Heart left ventricle (tissue), 16 donors: Measurements from ENCODE around the gene GPR176. TPM values are rescaled to one million over a fixed set of nuclear protein-coding genes. Genes with fewer than 3 reads are reported as not detected.

ENCODE experiments used
- ATAC-seq, 4 donors: fragments of 200-7000 bp; cut with Tn5 transposase; one replicate each; pipeline ENCODE4 v1.9.1; 2020 to 2022; ENCODE audit warnings: moderate library complexity in 4 of 4, mild to moderate bottlenecking in 3 of 4, moderate number of reproducible peaks in 1 of 4
- DNase-seq, 5 donors: peaks; one replicate each; pipeline ENCODE4 v3.0.0-alpha.2; 2020
- H3K27ac ChIP-seq, 12 donors: fragments of 200-600 bp; sonication (generic) in 4 of 12; one replicate each; pipeline versions ENCODE4 v1.5.0 to v1.8.0; 2016 to 2022; ENCODE audit warnings: mild to moderate bottlenecking in 2 of 12
- H3K27me3 ChIP-seq, 9 donors: fragments of 200-600 bp; sonication (generic) in 2 of 9; one replicate each; pipeline versions ENCODE4 v1.5.1 to v1.8.0; 2016 to 2022; ENCODE audit warnings: mild to moderate bottlenecking in 3 of 9
- H3K36me3 ChIP-seq, 9 donors: fragments of 200-600 bp; sonication (generic) in 2 of 9; one replicate each; pipeline versions ENCODE4 v1.5.0 to v1.8.0; 2018 to 2022; ENCODE audit warnings: mild to moderate bottlenecking in 2 of 9
- H3K4me1 ChIP-seq, 12 donors: fragments of 200-600 bp; sonication (generic) in 4 of 12; one replicate each; pipeline versions ENCODE4 v1.5.0 to v1.8.0; 2016 to 2022; ENCODE audit warnings: mild to moderate bottlenecking in 3 of 12
- H3K4me3 ChIP-seq, 12 donors: fragments of 200-600 bp; sonication (generic) in 4 of 12; one replicate each; pipeline versions ENCODE4 v1.5.0 to v1.8.0; 2017 to 2022; ENCODE audit warnings: mild to moderate bottlenecking in 9 of 12, moderate library complexity in 4 of 12
- H3K9me3 ChIP-seq, 12 donors: fragments of 200-600 bp; sonication (generic) in 4 of 12; one replicate each; pipeline versions ENCODE4 v1.5.0 to v1.8.0; 2016 to 2022; ENCODE audit warnings: mild to moderate bottlenecking in 1 of 12
- POLR2A ChIP-seq, 2 donors: fragments of 450-650 bp; IDR thresholded peaks; one replicate each; pipeline ENCODE4 v1.6.1; 2017; ENCODE audit warnings: antibody characterized with exemption in 2 of 2, mild to moderate bottlenecking in 2 of 2, moderate library complexity in 2 of 2
- WGBS, 4 donors: extraction: QIAGEN DNeasy Blood & Tissue Kit in 2 of 4; methylation state at CpG; one replicate each; pipeline versions ENCODE4 v1.1.5 to v1.1.7; 2013 to 2018; 5-methylcytosine and 5-hydroxymethylcytosine counted together
- intact Hi-C, 10 donors: fragments of 100-400 bp; cut with DNase I; formaldehyde crosslinking; loops; one replicate each; pipeline versions ENCODE4 v1.11.1 to v1.14.2; 2022
- polyA plus RNA-seq, 2 donors: library from polyadenylated mRNA; stranded (reverse); fragments of 200-250 nt; gene quantifications; one replicate each; pipeline ENCODE4 v1.2.3, GENCODE V29; 2013
- total RNA-seq, 9 donors: library from RNA; depleted of rRNA in 2 of 9; stranded (reverse); fragments of >200 nt in 2 of 9; fragmentation: NEBNext Ultra II Directional in 3 of 9; extraction: Animal tissue kit (Norgen Biotek cat#: 25700) in 3 of 9; gene quantifications; one replicate each; pipeline versions ENCODE4 v1.1.0 to v1.2.4, GENCODE V29; 2016 to 2023
- TF ChIP-seq, protein P1 (sequence below), 12 donors: fragments of 200-600 bp; sonication (generic) in 4 of 12; IDR thresholded peaks; one replicate each; pipeline versions ENCODE4 v1.5.0 to v1.8.0; 2018 to 2022; ENCODE audit warnings: antibody characterized with exemption in 12 of 12, mild to moderate bottlenecking in 5 of 12
- donor health status: ischemic (EF 13 %, LVEDD 7.1; RV severe dilation, severe dysfunction).
- donor health status: healthy with polysubstance abuse.
- donor health status: DM: no; HTN: yes; CAD: no.
- donor health status: DM: no; HTN: no; CAD: no.
- donor health status: ischemic (EF 25% LVEDD 6.9; RV normal size, moderate dysfunction).
- donor health status: ischemic (EF 25% LVEDD 5.7; RV mildly dilated, moderate dysfunction).
- donor health status: healthy.
- donor health status: DM: yes; HTN: yes; CAD: no.
- donor health status: ischemic (EF 35%, LVEDD 5.7; RV mildly dilated, moderate dysfunction).
- donor health status: nonischemic (EF 11% LVEDD 7.7; RV severe dilation, severe dysfunction).
- donor health status: DM: yes; HTN: yes; CAD: no.
- donor health status: PGD.
- donor health status: ischemic (EF 29% LVEDD 5.4; RV normal size, mild dysfunction).
- donor health status: nonischemic (EF 23%, LVEDD 6.1; RV moderate dilation, normal function).

The GPR176 gene
- total and polyA plus RNA-seq, 11 donors: 1.1 to 4.3 (median 2.1) TPM

DNA sequence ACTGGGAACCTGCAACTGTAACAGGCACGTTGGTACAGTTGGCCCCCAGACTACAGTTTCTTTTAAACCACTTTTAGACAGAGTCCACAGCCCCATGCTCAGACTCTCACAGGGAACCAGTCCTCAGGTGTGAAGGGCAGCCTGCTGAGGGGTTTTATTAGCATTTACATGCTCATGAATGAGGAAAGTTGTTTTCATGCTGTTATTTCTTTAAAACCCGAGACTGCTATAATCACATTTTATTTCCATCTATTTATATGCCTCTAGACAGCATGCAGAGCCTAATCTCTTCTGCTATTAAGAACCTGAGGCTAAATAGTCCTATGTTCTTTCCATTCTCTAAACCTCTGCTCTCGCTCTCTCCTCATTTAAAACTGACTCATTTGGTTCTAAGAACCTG lies 111.2 kb downstream of the GPR176 start:
- WGBS, 4 donors: 48 to 57% (median 56%) methylated on average over 3 of the region's 3 CpGs
- intact Hi-C loops: loop anchor here in 1 of 10 donors (10.0 kb wide), 1 partner anchor 66 kb away; no protein-coding TSS in a partner anchor
- H3K4me1 ChIP-seq: no peaks in the 10 kb centered on the region
- ATAC-seq (no peak), DNase-seq (no peak)
- no peak overlapping the region for H3K27ac ChIP-seq
- H3K36me3 ChIP-seq: no peaks in the 10 kb centered on the region
- TF ChIP-seq, protein P1, sequence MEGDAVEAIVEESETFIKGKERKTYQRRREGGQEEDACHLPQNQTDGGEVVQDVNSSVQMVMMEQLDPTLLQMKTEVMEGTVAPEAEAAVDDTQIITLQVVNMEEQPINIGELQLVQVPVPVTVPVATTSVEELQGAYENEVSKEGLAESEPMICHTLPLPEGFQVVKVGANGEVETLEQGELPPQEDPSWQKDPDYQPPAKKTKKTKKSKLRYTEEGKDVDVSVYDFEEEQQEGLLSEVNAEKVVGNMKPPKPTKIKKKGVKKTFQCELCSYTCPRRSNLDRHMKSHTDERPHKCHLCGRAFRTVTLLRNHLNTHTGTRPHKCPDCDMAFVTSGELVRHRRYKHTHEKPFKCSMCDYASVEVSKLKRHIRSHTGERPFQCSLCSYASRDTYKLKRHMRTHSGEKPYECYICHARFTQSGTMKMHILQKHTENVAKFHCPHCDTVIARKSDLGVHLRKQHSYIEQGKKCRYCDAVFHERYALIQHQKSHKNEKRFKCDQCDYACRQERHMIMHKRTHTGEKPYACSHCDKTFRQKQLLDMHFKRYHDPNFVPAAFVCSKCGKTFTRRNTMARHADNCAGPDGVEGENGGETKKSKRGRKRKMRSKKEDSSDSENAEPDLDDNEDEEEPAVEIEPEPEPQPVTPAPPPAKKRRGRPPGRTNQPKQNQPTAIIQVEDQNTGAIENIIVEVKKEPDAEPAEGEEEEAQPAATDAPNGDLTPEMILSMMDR (IDR thresholded peaks at IDR 0.05): no peak
- no peak for TF ChIP-seq POLR2A (IDR thresholded peaks at IDR 0.05)
- H3K9me3 ChIP-seq: no peaks in the 10 kb centered on the region
- no peak overlapping the region for H3K4me3 ChIP-seq
- no peaks in the 10 kb centered on the region for H3K27me3 ChIP-seq

DNA sequence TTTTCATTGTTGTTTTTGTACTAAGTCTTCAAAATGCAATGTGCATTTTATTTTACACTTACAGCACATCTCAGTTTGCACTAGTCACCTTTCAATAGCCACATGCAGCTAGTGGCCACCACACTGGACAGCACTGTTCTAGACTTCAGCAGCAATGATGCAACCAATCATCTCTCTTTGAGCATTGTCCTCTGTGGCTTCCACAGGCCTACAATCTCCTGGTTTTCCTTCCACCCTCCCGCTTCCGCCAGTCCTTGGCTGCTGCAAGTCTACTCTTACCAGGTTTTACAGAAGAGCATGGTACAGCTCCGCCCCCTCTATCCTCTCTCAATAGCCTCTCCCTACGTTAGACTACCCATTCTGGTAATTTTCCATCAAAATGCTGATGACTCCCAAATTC lies 112.3 kb downstream of the GPR176 start:
- no peaks in the 10 kb centered on the region for H3K36me3 ChIP-seq
- no peak overlapping the region for H3K4me3 ChIP-seq
- no peaks in the 10 kb centered on the region for H3K4me1 ChIP-seq
- intact Hi-C loops: loop anchor here in 1 of 10 donors (10.0 kb wide), 1 partner anchor 67 kb away; no protein-coding TSS in a partner anchor
- no peak for ATAC-seq
- no peak for DNase-seq
- 87 to 93% (median 89%) methylated on average over 4 of the region's 4 CpGs for WGBS, 4 donors
- H3K27me3 ChIP-seq: no peaks in the 10 kb centered on the region
- TF ChIP-seq POLR2A (IDR thresholded peaks at IDR 0.05): no peak
- TF ChIP-seq, protein P1 (IDR thresholded peaks at IDR 0.05): no peak
- H3K27ac ChIP-seq: no peak overlapping the region
- H3K9me3 ChIP-seq: no peaks in the 10 kb centered on the region

DNA sequence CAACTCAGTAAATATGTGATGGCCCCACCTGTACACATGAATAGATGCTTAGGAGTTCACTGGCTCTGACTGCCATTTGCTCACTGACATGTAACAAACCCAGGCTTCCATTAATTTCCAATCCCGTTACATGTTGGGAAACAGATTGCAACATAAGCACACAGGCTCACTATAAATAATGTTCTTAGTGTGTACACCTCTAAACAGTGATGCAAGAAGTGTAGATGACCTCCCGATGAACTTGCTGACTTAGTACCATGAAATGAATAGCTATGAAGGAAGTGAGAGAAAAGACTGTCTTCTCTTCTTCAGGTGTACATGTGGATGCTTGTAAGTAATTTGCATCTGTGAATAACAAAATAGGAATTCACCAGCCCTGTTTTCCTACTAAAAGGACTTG lies 116.0 kb downstream of the GPR176 start:
- no peak for ATAC-seq
- WGBS, 4 donors: 90 to 96% (median 91%) methylated on average over 2 of the region's 2 CpGs
- no peaks in the 10 kb centered on the region for H3K9me3 ChIP-seq
- H3K4me3 ChIP-seq: no peak overlapping the region
- no peaks in the 10 kb centered on the region for H3K36me3 ChIP-seq
- intact Hi-C loops: loop anchor here in 2 of 10 donors (5.0 to 10.0 kb wide), 2 partner anchors 71 to 73 kb away; no protein-coding TSS in a partner anchor
- H3K27ac ChIP-seq: no peak overlapping the region
- H3K4me1 ChIP-seq: peaks cover 0 to 6% (median 0%) of the 10 kb centered on the region in 12 donors
- peaks cover 0 to 4% (median 0%) of the 10 kb centered on the region in 9 donors for H3K27me3 ChIP-seq
- TF ChIP-seq, protein P1 (IDR thresholded peaks at IDR 0.05): no peak
- TF ChIP-seq POLR2A (IDR thresholded peaks at IDR 0.05): no peak
- DNase-seq: no peak

DNA sequence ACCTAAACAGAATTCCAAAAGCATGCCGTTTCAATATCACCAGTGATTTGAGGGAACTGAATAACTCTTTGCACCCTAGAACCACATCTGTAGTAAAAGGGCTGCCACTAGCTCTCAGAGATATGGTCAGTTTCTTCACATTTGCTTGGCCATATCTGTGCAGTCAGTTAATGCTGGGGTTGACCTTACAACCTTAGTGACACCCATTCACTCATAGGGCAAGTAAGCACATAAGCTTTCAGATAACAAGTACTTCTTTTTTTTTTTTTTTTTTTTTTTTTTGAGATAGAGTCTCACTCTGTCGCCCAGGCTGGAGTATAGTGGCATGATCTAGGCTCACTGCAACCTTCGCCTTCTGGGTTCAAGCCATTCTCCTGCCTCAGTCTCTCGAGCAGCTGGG lies 117.0 kb downstream of the GPR176 start:
- Histone ChIP-seq H3K27ac (no peak overlapping the region), H3K27me3 (peaks cover 0 to 4% (median 0%) of the 10 kb centered on the region in 9 donors), H3K36me3 (no peaks in the 10 kb centered on the region), H3K9me3 (no peaks in the 10 kb centered on the region), H3K4me1 (peaks cover 0 to 8% (median 0%) of the 10 kb centered on the region in 12 donors), H3K4me3 (no peak overlapping the region)
- TF ChIP-seq, protein P1 (IDR thresholded peaks at IDR 0.05): no peak
- WGBS, 4 donors: 89 to 93% (median 92%) methylated on average over 4 of the region's 4 CpGs
- DNase-seq (no peak), ATAC-seq (no peak)
- intact Hi-C loops: loop anchor here in 2 of 10 donors (5.0 to 10.0 kb wide), 2 partner anchors 72 to 74 kb away; no protein-coding TSS in a partner anchor
